Smooth muscle cell (in vitro differentiated cells): ENCODE data around the gene OPRL1. TPM values are rescaled to one million over a fixed set of nuclear protein-coding genes. Genes with fewer than 3 reads are reported as not detected.

Experiments
- DNase-seq: peaks from one replicate; lab custom pipeline; 2025; ENCODE audit not compliant: unreplicated experiment; lab: John Stamatoyannopoulos, UW
- H2AFZ ChIP-seq: fragments of 200-600 bp; sonication (generic); 2 replicates; pipeline ENCODE4 v1.6.0; 2016; ENCODE audit warnings: antibody characterized with exemption, low read depth, mild to moderate bottlenecking
- H3F3A ChIP-seq: fragments of 200-600 bp; sonication (generic); 2 replicates; pipeline ENCODE4 v1.6.0; 2017; ENCODE audit warnings: antibody characterized with exemption, low read depth
- H3K27ac ChIP-seq: fragments of 200-600 bp; sonication (generic); 2 replicates; pipeline ENCODE4 v1.5.1; 2016; ENCODE audit warnings: low read depth, mild to moderate bottlenecking
- H3K27me3 ChIP-seq: fragments of 200-600 bp; sonication (generic); 2 replicates; pipeline ENCODE4 v1.6.1; 2016; ENCODE audit warnings: low read depth, mild to moderate bottlenecking
- H3K36me3 ChIP-seq: fragments of 200-600 bp; sonication (generic); 2 replicates; pipeline ENCODE4 v1.5.1; 2016; ENCODE audit warnings: low read depth
- H3K4me1 ChIP-seq: fragments of 200-600 bp; sonication (generic); 2 replicates; pipeline ENCODE4 v1.5.1; 2016; ENCODE audit warnings: low read depth
- H3K4me2 ChIP-seq: fragments of 200-600 bp; sonication (generic); 2 replicates; pipeline ENCODE4 v1.6.0; 2016; ENCODE audit warnings: mild to moderate bottlenecking
- H3K4me3 ChIP-seq: fragments of 200-600 bp; sonication (generic); 2 replicates; pipeline ENCODE4 v1.5.1; 2016; ENCODE audit warnings: mild to moderate bottlenecking
- H3K79me2 ChIP-seq: fragments of 200-600 bp; sonication (generic); 2 replicates; pipeline ENCODE4 v1.6.0; 2016; ENCODE audit warnings: low read depth, mild to moderate bottlenecking
- H3K9ac ChIP-seq: fragments of 200-600 bp; sonication (generic); 2 replicates; pipeline ENCODE4 v1.6.0; 2016; ENCODE audit warnings: low read depth
- H3K9me3 ChIP-seq: fragments of 200-600 bp; sonication (generic); replicated peaks from 2 replicates; pipeline ENCODE4 v1.5.1; 2016; ENCODE audit warnings: low read depth
- H4K20me1 ChIP-seq: fragments of 200-600 bp; sonication (generic); 2 replicates; pipeline ENCODE4 v1.6.0; 2016; ENCODE audit warnings: low read depth
- WGBS: methylation state at CpG from one replicate; pipeline ENCODE4 v1.1.7; 2016; ENCODE audit warnings: low lambda C conversion rate; 5-methylcytosine and 5-hydroxymethylcytosine counted together
- polyA plus RNA-seq: library from polyadenylated mRNA; unstranded; fragments of >200 nt; fragmentation: Nextera tagmentation; extraction: Ambion mirVana; gene quantifications from 2 replicates; pipeline ENCODE4 v1.2.1, GENCODE V29; 2016
- total RNA-seq: library from RNA; depleted of rRNA; stranded (reverse); fragments of >200 nt; gene quantifications from 2 replicates; pipeline ENCODE4 v1.2.3, GENCODE V29; 2014
- TF ChIP-seq, protein P1 (sequence below): fragments of 200-600 bp; sonication (generic); IDR thresholded peaks from 2 replicates; pipeline ENCODE4 v1.5.1; 2017; ENCODE audit warnings: borderline replicate concordance, mild to moderate bottlenecking, antibody characterized with exemption; ENCODE audit not compliant: insufficient read depth, poor library complexity, severe bottlenecking

OPRL1 gene
- total and polyA plus RNA-seq, 2 experiments from 2014 or later: 3.1 to 6.4 TPM

DNA sequence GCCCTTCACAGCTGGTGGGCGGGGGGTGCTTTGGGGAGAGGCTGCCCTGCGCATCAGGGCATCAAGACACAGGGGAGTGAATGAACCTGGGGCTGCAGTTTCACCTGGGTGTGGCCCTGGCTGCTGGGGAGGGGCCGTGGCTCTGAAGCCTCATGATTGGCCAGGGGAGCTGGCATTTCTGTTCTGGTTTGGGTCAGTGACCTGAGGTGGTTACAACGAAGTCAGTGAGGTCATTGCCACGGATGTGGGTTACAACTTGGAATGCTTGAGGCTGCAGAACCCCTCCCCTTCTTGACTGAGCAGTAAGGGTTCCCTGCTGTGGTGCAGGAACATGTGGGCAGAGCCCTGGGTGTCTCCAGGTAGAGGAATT is 13.9 kb upstream of the OPRL1 start:
- no peaks in the 10 kb centered on the region for H3K36me3 ChIP-seq
- no peak overlapping the region for H3K4me2 ChIP-seq
- H4K20me1 ChIP-seq: peaks cover 10% of the 10 kb centered on the region
- no peak for DNase-seq
- H2AFZ ChIP-seq: no peak overlapping the region
- H3F3A ChIP-seq: no peaks in the 10 kb centered on the region
- TF ChIP-seq, protein P1, sequence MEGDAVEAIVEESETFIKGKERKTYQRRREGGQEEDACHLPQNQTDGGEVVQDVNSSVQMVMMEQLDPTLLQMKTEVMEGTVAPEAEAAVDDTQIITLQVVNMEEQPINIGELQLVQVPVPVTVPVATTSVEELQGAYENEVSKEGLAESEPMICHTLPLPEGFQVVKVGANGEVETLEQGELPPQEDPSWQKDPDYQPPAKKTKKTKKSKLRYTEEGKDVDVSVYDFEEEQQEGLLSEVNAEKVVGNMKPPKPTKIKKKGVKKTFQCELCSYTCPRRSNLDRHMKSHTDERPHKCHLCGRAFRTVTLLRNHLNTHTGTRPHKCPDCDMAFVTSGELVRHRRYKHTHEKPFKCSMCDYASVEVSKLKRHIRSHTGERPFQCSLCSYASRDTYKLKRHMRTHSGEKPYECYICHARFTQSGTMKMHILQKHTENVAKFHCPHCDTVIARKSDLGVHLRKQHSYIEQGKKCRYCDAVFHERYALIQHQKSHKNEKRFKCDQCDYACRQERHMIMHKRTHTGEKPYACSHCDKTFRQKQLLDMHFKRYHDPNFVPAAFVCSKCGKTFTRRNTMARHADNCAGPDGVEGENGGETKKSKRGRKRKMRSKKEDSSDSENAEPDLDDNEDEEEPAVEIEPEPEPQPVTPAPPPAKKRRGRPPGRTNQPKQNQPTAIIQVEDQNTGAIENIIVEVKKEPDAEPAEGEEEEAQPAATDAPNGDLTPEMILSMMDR: no peak
- WGBS: 42% methylated on average over 5 of the region's 5 CpGs
- H3K9ac ChIP-seq: no peak overlapping the region
- H3K4me1 ChIP-seq: peaks cover 6% of the 10 kb centered on the region
- H3K4me3 ChIP-seq: no peak overlapping the region
- H3K27me3 ChIP-seq: no peaks in the 10 kb centered on the region
- H3K79me2 ChIP-seq: no peaks in the 10 kb centered on the region
- H3K27ac ChIP-seq: no peak overlapping the region
- no peaks in the 10 kb centered on the region for H3K9me3 ChIP-seq

DNA sequence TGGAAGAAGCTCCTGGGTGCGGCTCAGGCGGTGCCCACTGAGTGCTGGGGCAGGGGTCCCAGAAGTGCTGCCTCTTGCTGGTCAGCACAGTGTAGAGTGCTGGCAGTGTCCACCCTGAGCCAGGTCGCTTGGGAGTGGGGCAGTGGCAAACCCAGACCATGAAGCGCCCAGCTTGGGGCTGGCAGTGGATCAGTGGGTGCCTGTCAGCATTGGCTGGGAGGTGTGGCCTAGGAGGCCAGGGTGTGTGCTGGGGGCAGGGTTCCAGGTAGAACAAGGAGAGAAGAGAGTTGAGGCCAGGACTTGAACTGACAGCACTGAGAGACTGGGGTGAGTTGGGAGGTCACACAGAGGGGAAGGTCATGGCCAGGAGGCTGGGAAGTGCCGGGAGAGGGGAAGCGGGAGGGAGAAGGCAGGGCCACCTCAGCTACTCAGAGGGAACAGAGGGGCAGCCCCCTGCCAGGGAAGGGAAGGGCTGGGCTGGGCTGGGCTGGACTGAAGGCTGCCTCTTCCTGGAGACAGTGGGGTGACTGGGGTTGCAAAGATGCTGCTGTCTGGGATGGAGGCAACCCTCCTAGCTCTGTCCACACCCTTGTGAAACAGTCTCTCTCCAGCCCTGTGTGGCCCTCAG is 12.8 kb upstream of the OPRL1 start:
- no peak for DNase-seq
- no peak overlapping the region for H3K4me2 ChIP-seq
- no peak overlapping the region for H3K27ac ChIP-seq
- H3K27me3 ChIP-seq: no peaks in the 10 kb centered on the region
- WGBS: 93% methylated on average over 5 of the region's 6 CpGs
- TF ChIP-seq, protein P1: no peak
- H3K79me2 ChIP-seq: no peaks in the 10 kb centered on the region
- H3K36me3 ChIP-seq: no peaks in the 10 kb centered on the region
- no peak overlapping the region for H3K9ac ChIP-seq
- H4K20me1 ChIP-seq: peaks cover 10% of the 10 kb centered on the region
- H3K4me3 ChIP-seq: no peak overlapping the region
- H3K9me3 ChIP-seq: no peaks in the 10 kb centered on the region
- peaks cover 6% of the 10 kb centered on the region for H3K4me1 ChIP-seq
- no peak overlapping the region for H2AFZ ChIP-seq
- no peaks in the 10 kb centered on the region for H3F3A ChIP-seq

DNA sequence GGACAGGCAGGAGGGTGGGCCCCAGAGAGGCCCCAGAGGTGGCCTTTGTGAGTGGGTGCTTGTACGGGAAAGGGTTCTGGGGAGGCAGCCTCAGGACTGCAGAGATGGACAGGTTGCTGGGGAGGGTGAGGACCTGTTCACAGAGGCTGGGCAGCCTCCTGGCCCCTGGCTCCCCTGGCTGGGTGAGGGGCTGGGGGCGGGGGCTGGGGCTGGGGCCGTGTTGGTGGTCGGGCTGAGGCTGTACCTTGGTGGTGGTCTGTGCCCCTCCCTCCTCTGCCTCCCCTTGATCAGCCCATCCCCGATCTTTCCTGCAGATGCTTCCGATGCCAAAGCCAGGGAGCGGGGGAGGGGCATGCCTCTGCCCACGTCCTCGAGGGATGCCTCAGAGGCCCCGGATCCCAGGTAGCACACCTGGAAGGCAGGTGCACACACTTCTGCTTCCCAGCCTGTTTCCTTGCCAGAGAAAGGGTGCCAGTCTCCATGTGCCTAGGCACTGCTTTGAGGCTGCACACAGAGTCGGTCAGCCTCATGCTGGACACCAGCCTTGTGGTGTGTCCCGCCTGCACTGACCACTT is 12.1 kb upstream of the OPRL1 start:
- no peak overlapping the region for H3K9ac ChIP-seq
- H3K27ac ChIP-seq: no peak overlapping the region
- TF ChIP-seq, protein P1: no peak
- H3K36me3 ChIP-seq: no peaks in the 10 kb centered on the region
- H3K79me2 ChIP-seq: no peaks in the 10 kb centered on the region
- 91% methylated on average over 9 of the region's 12 CpGs for WGBS
- H3K27me3 ChIP-seq: no peaks in the 10 kb centered on the region
- no peaks in the 10 kb centered on the region for H3F3A ChIP-seq
- H2AFZ ChIP-seq: no peak overlapping the region
- H3K9me3 ChIP-seq: no peaks in the 10 kb centered on the region
- no peak overlapping the region for H3K4me3 ChIP-seq
- DNase-seq: no peak
- H3K4me2 ChIP-seq: no peak overlapping the region
- H4K20me1 ChIP-seq: peaks cover 10% of the 10 kb centered on the region
- peaks cover 6% of the 10 kb centered on the region for H3K4me1 ChIP-seq
